ENCODE data around the gene TMEM269.
"Not testable (repeated sequence)": the region's sequence is repeated elsewhere in the genome, so short reads cannot be mapped to it uniquely, and the experiment has no call there.

The TMEM269 gene

DNA sequence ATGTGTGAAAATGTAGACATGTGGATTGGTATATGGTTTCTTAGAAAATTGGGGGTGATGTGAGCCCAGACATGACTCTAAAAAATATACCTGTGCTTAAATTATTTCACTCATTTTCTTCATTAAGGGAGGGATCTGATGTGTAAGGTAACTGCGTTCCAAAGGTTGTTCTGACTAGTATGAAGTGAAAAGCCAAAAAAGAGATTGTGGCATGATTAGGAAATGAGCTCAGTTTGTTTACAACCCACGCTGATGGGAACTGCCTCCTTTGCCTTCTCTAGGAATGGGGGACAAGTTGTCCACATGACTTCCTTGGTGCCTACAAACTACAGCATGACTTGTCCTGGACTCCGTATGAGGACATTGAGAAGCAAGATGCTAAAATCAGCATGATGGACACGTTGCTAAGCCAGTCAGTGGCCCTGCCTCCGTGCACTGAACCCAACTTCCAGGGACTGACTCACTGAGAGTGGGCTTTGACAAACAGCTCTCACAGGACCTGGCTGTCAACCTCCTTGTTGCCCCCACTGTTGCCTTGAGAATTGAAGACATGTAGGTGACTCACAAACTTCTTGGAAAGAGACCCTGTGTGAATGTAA lies 9.8 kb upstream of the TMEM269 start:
- no peak for DNase-seq (ENCODE audit: low read depth, low spot score)

GRCh38 chr1:42776502-42776901 lies 8.3 kb upstream of the TMEM269 start:
- DNase-seq (ENCODE audit: low read depth, low spot score), result no peak

- no peak for DNase-seq (ENCODE audit: low read depth, low spot score)
These were observed 6.9 kb upstream of the TMEM269 start for GRCh38 chr1:42777852-42778251.

DNA sequence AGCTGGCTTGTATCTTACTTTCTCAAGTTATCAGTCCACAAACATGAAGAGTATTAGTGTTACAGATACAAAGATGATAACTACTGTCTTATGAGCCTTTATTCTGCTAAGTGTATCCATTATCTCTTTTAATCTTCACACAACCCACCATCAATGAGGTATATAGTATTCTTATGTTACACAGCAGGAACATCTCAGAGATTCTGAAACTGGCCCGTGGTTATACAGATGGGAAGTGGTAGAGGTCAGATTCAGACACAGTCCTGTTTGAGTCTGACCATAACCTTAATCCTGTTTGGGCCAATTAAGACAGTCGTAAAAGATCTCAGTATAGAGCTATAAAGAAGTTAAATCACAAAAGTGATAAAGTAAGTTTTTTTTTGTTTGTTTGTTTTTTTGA lies 5.1 kb upstream of the TMEM269 start:
- DNase-seq (ENCODE audit: low read depth, low spot score), result no peak

DNA sequence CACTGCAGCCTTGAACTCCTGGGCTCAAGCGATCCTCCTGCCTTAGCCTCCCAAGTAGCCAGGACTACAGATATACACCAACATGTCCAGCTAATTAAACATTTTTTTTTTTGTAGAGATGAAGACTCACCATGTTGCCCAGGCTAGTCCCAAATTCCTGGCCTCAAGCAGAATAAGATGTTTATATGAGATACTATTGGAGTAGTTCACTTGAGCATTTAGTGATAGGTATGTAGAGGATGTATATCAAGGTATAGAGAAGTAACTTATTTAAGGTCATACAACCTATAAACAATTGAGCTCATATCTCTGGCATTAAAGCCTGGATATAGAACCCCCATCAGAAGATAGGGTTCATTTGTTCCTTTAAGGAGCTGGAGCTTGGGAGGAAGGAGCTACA lies 4.6 kb upstream of the TMEM269 start:
- no peak for DNase-seq (ENCODE audit: low read depth, low spot score)

GRCh38 chr1:42783092-42783491 lies 1.7 kb upstream of the TMEM269 start:
- no peak for DNase-seq (ENCODE audit: low read depth, low spot score)

DNA sequence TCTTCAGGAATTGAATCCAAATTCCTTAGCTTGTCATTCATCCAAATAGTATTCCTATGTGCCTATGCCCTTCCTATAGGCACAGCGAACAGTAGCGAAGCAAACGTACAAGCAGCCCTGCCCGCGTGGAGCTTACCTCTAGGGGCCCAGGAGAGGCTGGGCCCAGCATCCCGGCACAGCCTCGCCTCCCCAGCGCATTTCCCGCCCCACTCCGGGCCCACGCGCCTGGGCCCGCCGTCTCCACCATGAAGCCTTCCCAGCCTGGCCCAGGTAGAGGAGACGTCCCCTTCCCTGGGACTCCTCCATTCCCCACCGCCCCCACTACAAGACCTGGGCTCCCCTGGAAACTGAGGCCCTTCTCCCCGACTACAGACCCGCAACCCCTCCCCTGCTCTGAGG lies 245 bp upstream of the TMEM269 start:
- DNase-seq (ENCODE audit: low read depth, low spot score), result no peak

- DNase-seq (ENCODE audit: low read depth, low spot score), result no peak
These were observed 1.3 kb downstream of the TMEM269 start for GRCh38 chr1:42786097-42786496.

DNA sequence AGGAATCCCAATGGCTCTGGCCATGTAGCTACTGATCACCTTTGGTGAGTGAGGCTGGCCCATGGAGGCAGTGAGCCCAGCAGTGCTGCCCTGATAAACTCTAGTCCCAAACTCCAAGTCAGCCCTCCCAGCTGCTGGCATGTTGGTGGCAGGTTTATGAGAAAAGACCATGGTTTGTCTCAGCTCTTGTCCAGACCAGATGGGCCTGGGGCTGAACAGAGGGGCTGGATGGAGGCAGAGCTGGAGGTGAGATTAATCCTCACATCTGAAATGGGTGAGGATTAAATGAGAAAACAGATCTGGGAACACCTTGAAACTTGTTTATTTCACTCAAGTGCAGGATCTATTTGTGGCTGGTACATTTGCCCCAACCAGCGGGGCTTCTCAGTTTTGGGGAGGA lies 3.2 kb downstream of the TMEM269 start:
- DNase-seq (ENCODE audit: low read depth, low spot score), result no peak

- no peak for DNase-seq (ENCODE audit: low read depth, low spot score)
These were observed 9.0 kb downstream of the TMEM269 start for GRCh38 chr1:42793824-42794223.

DNA sequence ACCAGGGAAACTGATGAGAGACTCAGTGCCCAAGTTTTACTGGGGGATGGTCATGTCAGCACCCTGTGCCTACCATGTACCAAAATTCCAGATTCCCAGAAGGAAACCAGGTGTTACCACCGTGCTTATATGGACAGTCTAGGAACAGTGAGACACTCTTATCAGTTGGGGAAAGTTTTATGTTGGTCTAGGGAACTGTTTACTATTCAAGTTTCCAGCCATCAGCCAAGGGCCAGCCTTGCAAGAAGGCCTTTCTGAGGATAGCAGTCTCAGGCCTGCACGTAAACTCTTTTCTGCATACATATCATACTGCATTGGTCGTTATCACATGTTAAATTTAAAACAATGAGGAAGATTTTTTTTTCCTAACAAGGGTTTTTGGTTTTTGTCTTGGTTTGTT lies 12.6 kb downstream of the TMEM269 start:
- no peak for DNase-seq (ENCODE audit: low read depth, low spot score)

GRCh38 chr1:42797979-42798378 lies 13.2 kb downstream of the TMEM269 start:
- DNase-seq (ENCODE audit: low read depth, low spot score), result no peak

- no peak for DNase-seq (ENCODE audit: low read depth, low spot score)
These were observed 17.2 kb downstream of the TMEM269 start for GRCh38 chr1:42801832-42802473.

DNA sequence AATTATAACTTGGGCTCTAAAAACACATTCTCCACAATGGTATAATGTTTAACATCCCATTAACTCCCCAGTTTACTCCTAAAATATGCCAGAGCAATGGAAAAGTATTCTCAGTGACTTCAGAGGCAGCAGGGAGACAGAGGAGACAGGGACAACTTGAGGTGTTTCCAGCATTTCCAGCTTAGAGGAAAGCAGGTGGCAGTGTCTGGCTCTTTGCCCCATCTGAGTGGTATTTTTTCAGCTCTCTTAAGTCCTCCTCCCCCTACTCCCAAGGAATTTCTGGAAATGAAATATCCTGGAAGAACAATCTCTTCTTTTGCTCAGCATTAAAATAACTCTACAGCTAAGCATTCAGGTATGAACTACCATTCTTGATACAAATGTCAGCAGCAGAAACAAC lies 21.4 kb downstream of the TMEM269 start:
- no peak for DNase-seq (ENCODE audit: low read depth, low spot score)

DNA sequence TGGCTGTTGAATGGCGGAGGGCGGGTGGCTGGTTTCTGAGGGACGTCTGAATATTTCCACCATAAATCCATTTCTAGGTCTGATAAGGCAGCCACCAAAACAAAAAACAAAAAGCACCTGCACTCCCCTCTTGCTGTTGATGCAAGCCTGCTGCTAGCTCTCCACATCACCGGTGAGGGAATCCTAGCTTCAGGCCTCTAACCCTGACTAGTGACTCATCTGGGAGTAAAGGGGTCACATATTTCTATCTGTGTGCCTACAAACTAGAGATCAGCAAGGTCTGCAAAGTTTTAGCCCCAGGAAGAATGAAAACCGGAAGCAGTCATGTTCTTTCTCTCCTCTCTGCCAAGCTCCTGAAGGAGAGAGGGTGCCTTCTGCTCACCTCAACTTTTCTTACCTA lies 21.8 kb downstream of the TMEM269 start:
- DNase-seq (ENCODE audit: low read depth, low spot score), result no peak

DNA sequence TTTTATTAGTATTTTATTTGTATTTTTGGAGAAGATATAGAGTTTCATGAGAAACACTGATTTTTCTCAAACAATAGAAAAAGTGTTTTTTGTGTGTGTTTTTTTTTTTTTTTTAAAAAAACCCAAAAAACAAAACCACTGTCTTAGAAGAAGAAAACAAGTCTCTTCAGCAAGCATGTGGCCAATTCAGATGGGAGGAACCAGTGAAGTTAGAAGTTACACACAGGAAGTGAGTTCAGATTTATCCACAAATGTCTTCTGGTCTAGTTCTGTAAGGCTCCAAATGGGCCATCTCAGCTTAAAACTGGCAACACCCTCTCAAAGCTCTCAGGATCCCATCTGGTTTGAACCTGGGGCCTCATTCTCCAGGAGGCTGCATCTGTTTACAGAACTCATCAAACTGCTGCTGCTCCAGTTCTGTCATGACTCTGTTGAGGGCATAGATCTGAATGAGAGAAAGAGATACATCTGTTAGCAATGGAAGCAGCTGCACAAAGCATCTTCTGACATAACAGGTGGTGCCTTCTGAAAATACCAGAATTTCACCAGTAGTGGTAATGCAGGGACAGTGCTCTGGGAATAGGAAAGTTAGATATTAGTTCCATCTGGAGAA lies 22.4 kb downstream of the TMEM269 start:
- no peak for DNase-seq (ENCODE audit: low read depth, low spot score)

DNA sequence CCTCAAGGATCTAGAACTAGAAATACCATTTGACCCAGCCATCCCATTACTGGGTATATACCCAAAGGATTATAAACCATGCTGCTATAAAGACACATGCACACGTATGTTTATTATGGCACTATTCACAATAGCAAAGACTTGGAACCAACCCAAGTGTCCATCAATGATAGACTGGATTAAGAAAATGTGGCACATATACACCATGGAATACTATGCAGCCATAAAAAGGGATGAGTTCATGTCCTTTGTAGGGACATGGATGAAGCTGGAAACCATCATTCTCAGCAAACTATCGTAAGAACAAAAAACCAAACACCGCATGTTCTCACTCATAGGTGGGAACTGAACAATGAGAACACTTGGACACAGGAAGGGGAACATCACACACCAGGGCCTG lies 30.0 kb downstream of the TMEM269 start:
- not testable (repeated sequence) for DNase-seq (ENCODE audit: low read depth, low spot score)

GRCh38 chr1:42815941-42816584 lies 31.3 kb downstream of the TMEM269 start:
- DNase-seq (ENCODE audit: low read depth, low spot score), result no peak

GRCh38 chr1:42816585-42817439 lies 32.0 kb downstream of the TMEM269 start, which contains the start of the genes ERMAP and SVBP:
TSS of gene ERMAP (plus strand) at chr1:42817122. CDS start at chr1:42830449, 13,327 bp downstream.
TSS of gene SVBP (minus strand) at chr1:42817397. CDS start at chr1:42816544, 853 bp downstream.
- DNase-seq (ENCODE audit: low read depth, low spot score), result peak; percentile 89

GRCh38 chr1:42817440-42817767 lies 32.6 kb downstream of the TMEM269 start:
- DNase-seq (ENCODE audit: low read depth, low spot score), result no peak

DNA sequence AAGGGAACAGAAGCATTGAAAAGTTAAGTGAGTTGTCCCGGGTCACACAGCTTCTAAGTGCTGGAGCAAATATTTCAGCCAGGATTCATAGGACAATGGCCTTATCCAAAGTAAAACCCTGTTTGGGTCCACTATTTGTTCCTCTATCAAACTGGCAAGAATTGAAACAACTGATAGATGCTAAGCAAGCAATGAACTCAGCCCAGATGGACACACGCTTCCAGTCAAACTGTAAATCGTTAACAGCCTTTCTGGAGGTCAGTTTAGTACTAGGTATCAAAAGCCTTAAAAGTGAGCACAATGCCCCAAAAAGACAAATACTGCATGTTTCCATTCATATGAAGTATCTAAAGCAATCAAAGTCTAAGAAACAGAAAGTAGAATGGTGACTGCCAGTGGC lies 33.2 kb downstream of the TMEM269 start:
- DNase-seq (ENCODE audit: low read depth, low spot score), result no peak

DNA sequence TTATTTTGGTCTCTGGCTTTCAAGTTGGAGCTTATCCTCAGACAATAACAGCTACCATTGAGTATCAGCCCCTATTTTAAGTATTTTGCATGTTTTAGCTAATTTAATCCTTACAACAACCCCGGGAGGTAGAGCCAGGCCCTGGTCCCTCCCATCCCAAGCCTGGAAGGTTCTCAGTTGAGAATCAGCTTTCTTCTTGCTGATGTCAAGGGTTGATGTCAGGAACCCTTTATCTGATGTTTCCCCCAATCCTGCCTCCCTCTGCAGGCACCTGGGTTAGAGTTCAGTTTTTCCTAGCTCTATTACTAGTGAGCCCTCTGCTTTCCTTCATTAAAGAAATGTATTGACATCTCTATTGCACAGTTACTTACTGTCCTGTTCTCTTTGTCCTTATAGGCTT lies 36.0 kb downstream of the TMEM269 start:
- DNase-seq (ENCODE audit: low read depth, low spot score), result no peak
